Measurements from ENCODE around the gene GLDN. TPM values are rescaled to one million over a fixed set of nuclear protein-coding genes. Genes with fewer than 3 reads are reported as not detected.

GLDN gene
- 1.2 and 1.5 TPM in 2 replicates for total RNA-seq (2014; rRNA removed; shearing (Covaris generic))
- 0.19 and 0.32 TPM in 2 replicates for polyA plus RNA-seq (2016; fragmentation: Nextera tagmentation; extraction: Ambion mirVana)
- long read RNA-seq = 0 reads

DNA sequence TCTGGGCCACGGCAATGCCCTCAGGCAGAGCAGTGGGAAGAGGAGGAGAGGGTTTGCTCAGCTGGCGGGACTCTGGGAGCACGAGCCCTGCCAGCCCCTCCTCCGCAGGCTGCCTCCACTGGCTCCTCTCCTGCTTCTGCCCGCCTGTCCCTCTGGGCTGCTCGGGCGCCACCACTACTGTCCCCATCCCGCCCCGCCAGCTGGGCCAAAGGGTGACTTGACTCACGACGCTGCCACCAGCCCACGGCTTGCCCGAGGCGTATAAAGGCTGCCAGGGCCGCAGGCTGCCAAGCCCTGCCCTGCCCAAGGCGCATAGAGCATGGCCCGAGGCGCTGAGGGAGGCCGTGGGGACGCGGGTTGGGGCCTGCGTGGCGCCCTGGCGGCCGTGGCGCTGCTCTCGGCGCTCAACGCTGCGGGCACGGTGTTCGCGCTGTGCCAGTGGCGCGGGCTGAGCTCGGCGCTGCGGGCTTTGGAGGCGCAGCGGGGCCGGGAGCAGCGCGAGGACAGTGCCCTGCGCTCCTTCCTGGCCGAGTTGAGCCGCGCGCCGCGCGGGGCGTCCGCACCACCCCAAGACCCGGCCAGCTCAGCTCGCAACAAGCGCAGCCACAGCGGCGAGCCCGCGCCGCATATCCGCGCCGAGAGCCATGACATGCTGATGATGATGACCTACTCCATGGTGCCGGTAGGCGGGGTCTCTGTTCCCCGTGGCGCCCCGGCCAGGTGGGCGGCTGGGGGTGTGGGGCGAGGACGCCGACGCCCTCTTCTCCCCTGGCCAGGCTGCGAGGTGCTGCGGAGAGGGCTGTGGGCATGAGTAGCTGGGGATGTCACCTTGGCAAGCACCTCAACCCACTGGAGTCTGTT, at the start of gene GLDN:
TSS of gene GLDN (plus strand) at position 290 of the 861 bp plus-strand sequence. CDS start at position 320, 30 bp downstream.
- Mint-ChIP-seq H3K27ac (no peak within 1 kb of the TSS), H3K4me1 (no peaks in the 10 kb centered on the region; the same call in 2 of the 3 replicates), H3K4me3 (peak within 1 kb of the TSS; percentile 68), H3K27me3 (ENCODE audit: insufficient read depth, low read depth, poor library complexity) (peaks cover 33% of the 10 kb centered on the region), H3K9me3 (no peaks in the 10 kb centered on the region; the same call in 2 of the 3 replicates), H3K36me3 (ENCODE audit: low read depth) (no peaks in the 10 kb centered on the region)
- Histone ChIP-seq H3K4me1 (ENCODE audit: insufficient read depth) (peaks cover 3% of the 10 kb centered on the region; the same call in 1 of the 2 replicates), H3K79me2 (replicated peaks; ENCODE audit: insufficient read depth) (no peaks in the 10 kb centered on the region), H3K36me3 (ENCODE audit: insufficient read depth) (no peaks in the 10 kb centered on the region), H3K9me2 (ENCODE audit: insufficient read depth) (peaks cover 6% of the 10 kb centered on the region), H3K27ac (ENCODE audit: low read depth) (no peak within 1 kb of the TSS), H2AFZ (peak within 1 kb of the TSS; percentile 98), H4K20me1 (replicated peaks; ENCODE audit: insufficient read depth) (0 out of 2 replicates have a peak, but pooled peaks cover 6% of the 10 kb centered on the region), H3K4me3 (peak within 1 kb of the TSS; percentile 72), H3K4me2 (peak within 1 kb of the TSS; percentile 92), H3K27me3 (ENCODE audit: insufficient read depth) (peaks cover 51% of the 10 kb centered on the region), H3F3A (replicated peaks; ENCODE audit: low read depth) (no peaks in the 10 kb centered on the region)
- TF ChIP-seq, protein P1, sequence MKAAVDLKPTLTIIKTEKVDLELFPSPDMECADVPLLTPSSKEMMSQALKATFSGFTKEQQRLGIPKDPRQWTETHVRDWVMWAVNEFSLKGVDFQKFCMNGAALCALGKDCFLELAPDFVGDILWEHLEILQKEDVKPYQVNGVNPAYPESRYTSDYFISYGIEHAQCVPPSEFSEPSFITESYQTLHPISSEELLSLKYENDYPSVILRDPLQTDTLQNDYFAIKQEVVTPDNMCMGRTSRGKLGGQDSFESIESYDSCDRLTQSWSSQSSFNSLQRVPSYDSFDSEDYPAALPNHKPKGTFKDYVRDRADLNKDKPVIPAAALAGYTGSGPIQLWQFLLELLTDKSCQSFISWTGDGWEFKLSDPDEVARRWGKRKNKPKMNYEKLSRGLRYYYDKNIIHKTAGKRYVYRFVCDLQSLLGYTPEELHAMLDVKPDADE (IDR thresholded peaks at IDR 0.05) = no peak
- TF ChIP-seq, protein P2, sequence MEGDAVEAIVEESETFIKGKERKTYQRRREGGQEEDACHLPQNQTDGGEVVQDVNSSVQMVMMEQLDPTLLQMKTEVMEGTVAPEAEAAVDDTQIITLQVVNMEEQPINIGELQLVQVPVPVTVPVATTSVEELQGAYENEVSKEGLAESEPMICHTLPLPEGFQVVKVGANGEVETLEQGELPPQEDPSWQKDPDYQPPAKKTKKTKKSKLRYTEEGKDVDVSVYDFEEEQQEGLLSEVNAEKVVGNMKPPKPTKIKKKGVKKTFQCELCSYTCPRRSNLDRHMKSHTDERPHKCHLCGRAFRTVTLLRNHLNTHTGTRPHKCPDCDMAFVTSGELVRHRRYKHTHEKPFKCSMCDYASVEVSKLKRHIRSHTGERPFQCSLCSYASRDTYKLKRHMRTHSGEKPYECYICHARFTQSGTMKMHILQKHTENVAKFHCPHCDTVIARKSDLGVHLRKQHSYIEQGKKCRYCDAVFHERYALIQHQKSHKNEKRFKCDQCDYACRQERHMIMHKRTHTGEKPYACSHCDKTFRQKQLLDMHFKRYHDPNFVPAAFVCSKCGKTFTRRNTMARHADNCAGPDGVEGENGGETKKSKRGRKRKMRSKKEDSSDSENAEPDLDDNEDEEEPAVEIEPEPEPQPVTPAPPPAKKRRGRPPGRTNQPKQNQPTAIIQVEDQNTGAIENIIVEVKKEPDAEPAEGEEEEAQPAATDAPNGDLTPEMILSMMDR (conservative IDR thresholded peaks at IDR 0.05; ENCODE audit: low read depth in 2 of 2) = no peak
- peak; percentile 31 for TF ChIP-seq EZH2 (IDR thresholded peaks at IDR 0.05; ENCODE audit: low read depth, unreplicated experiment)
- peak; percentile 74 for DNase-seq (ENCODE audit: low spot score)
- peak; percentile 94 for ATAC-seq

DNA sequence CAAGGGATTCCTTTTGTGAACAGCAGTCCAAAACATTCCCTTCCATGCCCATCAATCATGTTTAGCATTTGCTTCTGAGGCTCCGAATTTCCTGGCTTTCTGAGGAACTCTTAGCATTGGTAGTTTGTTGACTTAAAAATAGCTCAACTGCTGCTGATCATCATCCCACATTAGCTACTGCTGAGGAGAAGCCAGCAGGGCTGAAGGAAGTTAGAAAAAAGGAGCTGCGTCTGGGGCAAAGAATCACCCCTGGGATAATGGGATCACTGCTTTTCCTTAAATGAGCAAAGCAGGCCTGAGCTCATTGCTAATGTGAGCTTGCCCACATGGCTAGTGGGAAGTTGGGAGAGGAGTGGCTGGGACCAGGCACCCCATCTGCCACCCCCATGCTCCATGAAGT, 42.8 kb upstream of the GLDN start:
- ATAC-seq (no peak), DNase-seq (ENCODE audit: low spot score) (no peak)
- H3K27me3 ChIP-seq (ENCODE audit: insufficient read depth) = no peaks in the 10 kb centered on the region
- no peaks in the 10 kb centered on the region for H3K79me2 ChIP-seq (replicated peaks; ENCODE audit: insufficient read depth)
- no peak overlapping the region for H3K4me3 ChIP-seq
- H3K9me2 ChIP-seq (ENCODE audit: insufficient read depth) = peaks cover 3% of the 10 kb centered on the region; the same call in 1 of the 2 replicates
- no peaks in the 10 kb centered on the region for H3K4me1 Mint-ChIP-seq
- H3K27me3 Mint-ChIP-seq (ENCODE audit: insufficient read depth, low read depth, poor library complexity) = peaks cover 3% of the 10 kb centered on the region
- H3K4me1 ChIP-seq (ENCODE audit: insufficient read depth) = no peaks in the 10 kb centered on the region
- H3K27ac ChIP-seq (ENCODE audit: low read depth) = no peak overlapping the region
- H3K36me3 ChIP-seq (ENCODE audit: insufficient read depth) = no peaks in the 10 kb centered on the region
- peaks cover 8% of the 10 kb centered on the region for H3K9me3 Mint-ChIP-seq
- H3K36me3 Mint-ChIP-seq (ENCODE audit: low read depth) = 0 out of 3 replicates have a peak, but pooled peaks cover 2% of the 10 kb centered on the region
- H2AFZ ChIP-seq = no peak overlapping the region
- no peak overlapping the region for H3K4me2 ChIP-seq
- no peak overlapping the region for H3K4me3 Mint-ChIP-seq
- H3K27ac Mint-ChIP-seq = no peak overlapping the region
- H4K20me1 ChIP-seq (replicated peaks; ENCODE audit: insufficient read depth) = no peaks in the 10 kb centered on the region
- no peaks in the 10 kb centered on the region for H3F3A ChIP-seq (replicated peaks; ENCODE audit: low read depth)
- TF ChIP-seq POLR2AphosphoS5 (IDR thresholded peaks at IDR 0.05; ENCODE audit: low read depth) (no peak), EZH2 (IDR thresholded peaks at IDR 0.05; ENCODE audit: low read depth, unreplicated experiment) (no peak), EZH2phosphoT487 (IDR thresholded peaks at IDR 0.05; ENCODE audit: unreplicated experiment) (no peak), ZNF114 (CRISPR knock-in tag; IDR thresholded peaks at IDR 0.05) (no peak), NANOG (IDR thresholded peaks at IDR 0.05; ENCODE audit: borderline replicate concordance) (no peak), CREB1 (CRISPR knock-in tag; IDR thresholded peaks at IDR 0.05; ENCODE audit: low read depth) (no peak), JUNB (IDR thresholded peaks at IDR 0.05; ENCODE audit: unreplicated experiment) (no peak), STAT1 (IDR thresholded peaks at IDR 0.05; ENCODE audit: unreplicated experiment) (no peak), ZNF331 (CRISPR knock-in tag; IDR thresholded peaks at IDR 0.05; ENCODE audit: low read depth) (no peak)
- TF ChIP-seq, protein P2 (conservative IDR thresholded peaks at IDR 0.05; ENCODE audit: low read depth in 2 of 2) = no peak
- TF ChIP-seq, protein P3, sequence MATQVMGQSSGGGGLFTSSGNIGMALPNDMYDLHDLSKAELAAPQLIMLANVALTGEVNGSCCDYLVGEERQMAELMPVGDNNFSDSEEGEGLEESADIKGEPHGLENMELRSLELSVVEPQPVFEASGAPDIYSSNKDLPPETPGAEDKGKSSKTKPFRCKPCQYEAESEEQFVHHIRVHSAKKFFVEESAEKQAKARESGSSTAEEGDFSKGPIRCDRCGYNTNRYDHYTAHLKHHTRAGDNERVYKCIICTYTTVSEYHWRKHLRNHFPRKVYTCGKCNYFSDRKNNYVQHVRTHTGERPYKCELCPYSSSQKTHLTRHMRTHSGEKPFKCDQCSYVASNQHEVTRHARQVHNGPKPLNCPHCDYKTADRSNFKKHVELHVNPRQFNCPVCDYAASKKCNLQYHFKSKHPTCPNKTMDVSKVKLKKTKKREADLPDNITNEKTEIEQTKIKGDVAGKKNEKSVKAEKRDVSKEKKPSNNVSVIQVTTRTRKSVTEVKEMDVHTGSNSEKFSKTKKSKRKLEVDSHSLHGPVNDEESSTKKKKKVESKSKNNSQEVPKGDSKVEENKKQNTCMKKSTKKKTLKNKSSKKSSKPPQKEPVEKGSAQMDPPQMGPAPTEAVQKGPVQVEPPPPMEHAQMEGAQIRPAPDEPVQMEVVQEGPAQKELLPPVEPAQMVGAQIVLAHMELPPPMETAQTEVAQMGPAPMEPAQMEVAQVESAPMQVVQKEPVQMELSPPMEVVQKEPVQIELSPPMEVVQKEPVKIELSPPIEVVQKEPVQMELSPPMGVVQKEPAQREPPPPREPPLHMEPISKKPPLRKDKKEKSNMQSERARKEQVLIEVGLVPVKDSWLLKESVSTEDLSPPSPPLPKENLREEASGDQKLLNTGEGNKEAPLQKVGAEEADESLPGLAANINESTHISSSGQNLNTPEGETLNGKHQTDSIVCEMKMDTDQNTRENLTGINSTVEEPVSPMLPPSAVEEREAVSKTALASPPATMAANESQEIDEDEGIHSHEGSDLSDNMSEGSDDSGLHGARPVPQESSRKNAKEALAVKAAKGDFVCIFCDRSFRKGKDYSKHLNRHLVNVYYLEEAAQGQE (IDR thresholded peaks at IDR 0.05; ENCODE audit: unreplicated experiment) = no peak

All from GM23338 (cell line).